Stimulated activated CD8-positive, alpha-beta memory T cell treated with anti-CD3 and anti-CD28 coated beads, Interleukin-12 subunit alpha, Interleukin-12 subunit beta, amount 100 ng/mL, for 4 hours (primary cell): ENCODE results near the gene GNA12.

Experiments used
- DNase-seq: peaks from one replicate; pipeline ENCODE4 v3.0.0-alpha.2; 2020; ENCODE audit warnings: low read depth

GNA12 gene

GRCh38 chr7:2814946-2815874 lies 28.9 kb downstream of the GNA12 start:
- no peak for DNase-seq

GRCh38 chr7:2814186-2814945 lies 29.7 kb downstream of the GNA12 start:
- no peak for DNase-seq

GRCh38 chr7:2813350-2814185 lies 30.5 kb downstream of the GNA12 start:
- DNase-seq = no peak

GRCh38 chr7:2812831-2813230 lies 31.3 kb downstream of the GNA12 start:
- DNase-seq = no peak

GRCh38 chr7:2812114-2812487 lies 32.0 kb downstream of the GNA12 start:
- no peak for DNase-seq

GRCh38 chr7:2811476-2812113 lies 32.5 kb downstream of the GNA12 start:
- DNase-seq = no peak

- DNase-seq = no peak
Observed at GRCh38 chr7:2810682-2811415, 33.3 kb downstream of the GNA12 start.

GRCh38 chr7:2809903-2810625 lies 34.0 kb downstream of the GNA12 start:
- DNase-seq = no peak

- DNase-seq = no peak
Observed at GRCh38 chr7:2808891-2809665, 35.0 kb downstream of the GNA12 start.

GRCh38 chr7:2807845-2808772 lies 36.0 kb downstream of the GNA12 start:
- DNase-seq = no peak

- DNase-seq = no peak
Observed at GRCh38 chr7:2807460-2807844, 36.7 kb downstream of the GNA12 start.

- no peak for DNase-seq
Observed at GRCh38 chr7:2806571-2806970, 37.5 kb downstream of the GNA12 start.

GRCh38 chr7:2805213-2805944 lies 38.7 kb downstream of the GNA12 start:
- no peak for DNase-seq

GRCh38 chr7:2804227-2804763 lies 39.8 kb downstream of the GNA12 start:
- no peak for DNase-seq

GRCh38 chr7:2803755-2804154 lies 40.4 kb downstream of the GNA12 start:
- no peak for DNase-seq

- no peak for DNase-seq
Observed at GRCh38 chr7:2803342-2803692, 40.8 kb downstream of the GNA12 start.

GRCh38 chr7:2802504-2803341 lies 41.4 kb downstream of the GNA12 start:
- no peak for DNase-seq
